H9 (cell line): Measurements from ENCODE around the gene PRICKLE1. TPM values are rescaled to one million over a fixed set of nuclear protein-coding genes. Genes with fewer than 3 reads are reported as not detected.

ENCODE experiments used
- DNase-seq: peaks from one replicate; pipeline ENCODE4 v3.0.0-alpha.2; 2017
- H2AFZ ChIP-seq: one replicate; pipeline ENCODE4 v1.6.1; 2013; ENCODE audit warnings: mild to moderate bottlenecking, low read length, control low read depth, moderate library complexity
- H2AK5ac ChIP-seq: 2 replicates; pipeline ENCODE4 v1.6.1; 2013; ENCODE audit warnings: low read length, control low read depth, mixed read lengths; ENCODE audit not compliant: insufficient read length
- H2BK120ac ChIP-seq: one replicate; pipeline ENCODE4 v1.6.1; 2013; ENCODE audit warnings: low read depth, mild to moderate bottlenecking, low read length, control low read depth, inconsistent platforms; ENCODE audit not compliant: poor library complexity, severe bottlenecking
- H2BK12ac ChIP-seq: 2 replicates; pipeline ENCODE4 v1.6.1; 2013; ENCODE audit warnings: low read length, control low read depth, mixed read lengths, low read depth; ENCODE audit not compliant: insufficient read length
- H2BK15ac ChIP-seq: 2 replicates; pipeline ENCODE4 v1.6.1; 2013; ENCODE audit warnings: low read depth, low read length, control low read depth
- H2BK20ac ChIP-seq: one replicate; pipeline ENCODE4 v1.6.1; 2013; ENCODE audit warnings: low read depth, mild to moderate bottlenecking, low read length, control low read depth, inconsistent platforms; ENCODE audit not compliant: poor library complexity, severe bottlenecking
- H2BK5ac ChIP-seq: 2 replicates; pipeline ENCODE4 v1.6.1; 2013; ENCODE audit warnings: low read length, control low read depth, mixed read lengths; ENCODE audit not compliant: insufficient read length
- H3K14ac ChIP-seq: 2 replicates; pipeline ENCODE4 v1.6.1; 2013; ENCODE audit warnings: low read length, control low read depth; ENCODE audit not compliant: insufficient read depth
- H3K18ac ChIP-seq: 2 replicates; pipeline ENCODE4 v1.6.1; 2013; ENCODE audit warnings: low read depth, mild to moderate bottlenecking, mixed read lengths, low read length, control low read depth; ENCODE audit not compliant: insufficient read length
- H3K23ac ChIP-seq: 2 replicates; pipeline ENCODE4 v1.6.1; 2013; ENCODE audit warnings: low read length, control low read depth, mixed read lengths, low read depth; ENCODE audit not compliant: insufficient read length
- H3K23me2 ChIP-seq: 2 replicates; pipeline ENCODE4 v1.6.1; 2013; ENCODE audit warnings: low read depth, mild to moderate bottlenecking, mixed read lengths, low read length, control low read depth; ENCODE audit not compliant: insufficient read length, poor library complexity, severe bottlenecking
- H3K27ac ChIP-seq: 2 replicates; pipeline ENCODE4 v1.5.1; 2013; ENCODE audit warnings: low read length, control low read depth, mixed read lengths, low read depth; ENCODE audit not compliant: insufficient read length
- H3K27me3 ChIP-seq: 2 replicates; pipeline ENCODE4 v1.6.1; 2013; ENCODE audit warnings: low read length, control low read depth, inconsistent platforms; ENCODE audit not compliant: insufficient read depth
- H3K4ac ChIP-seq: 2 replicates; pipeline ENCODE4 v1.6.1; 2013; ENCODE audit warnings: low read depth, mild to moderate bottlenecking, control low read depth, inconsistent platforms, low read length, moderate library complexity
- H3K4me1 ChIP-seq: 2 replicates; pipeline ENCODE4 v1.6.1; 2013; ENCODE audit warnings: low read length, control low read depth, inconsistent platforms; ENCODE audit not compliant: insufficient read depth
- H3K4me2 ChIP-seq: 2 replicates; pipeline ENCODE4 v1.6.1; 2013; ENCODE audit warnings: low read length, control low read depth, mixed read lengths; ENCODE audit not compliant: insufficient read length, insufficient read depth
- H3K56ac ChIP-seq: 2 replicates; pipeline ENCODE4 v1.6.1; 2013; ENCODE audit warnings: low read depth, mild to moderate bottlenecking, mixed read lengths, low read length, control low read depth; ENCODE audit not compliant: insufficient read length
- H3K79me1 ChIP-seq: 2 replicates; pipeline ENCODE4 v1.6.1; 2013; ENCODE audit warnings: low read depth, mild to moderate bottlenecking, moderate library complexity, low read length, control low read depth, inconsistent platforms; ENCODE audit not compliant: insufficient read depth, poor library complexity, severe bottlenecking
- H3K79me2 ChIP-seq: 2 replicates; pipeline ENCODE4 v1.6.1; 2013; ENCODE audit warnings: low read length, control low read depth, inconsistent platforms; ENCODE audit not compliant: insufficient read depth
- H3K9ac ChIP-seq: 2 replicates; pipeline ENCODE4 v1.6.1; 2013; ENCODE audit warnings: low read length, control low read depth, mixed read lengths; ENCODE audit not compliant: insufficient read length; ENCODE audit errors: extremely low read depth
- H3K9me3 ChIP-seq: one replicate; pipeline ENCODE4 v1.6.1; 2013; ENCODE audit warnings: low read depth, low read length, inconsistent platforms; ENCODE audit not compliant: control insufficient read depth
- H3T11ph ChIP-seq: one replicate; pipeline ENCODE4 v1.6.1; 2013; ENCODE audit warnings: mild to moderate bottlenecking, low read length, control low read depth, inconsistent platforms
- H4K20me1 ChIP-seq: one replicate; pipeline ENCODE4 v1.6.1; 2013; ENCODE audit not compliant: control insufficient read depth, insufficient read length, insufficient read depth
- H4K5ac ChIP-seq: 2 replicates; pipeline ENCODE4 v1.6.1; 2013; ENCODE audit warnings: low read depth, mild to moderate bottlenecking, mixed read lengths, low read length, control low read depth; ENCODE audit not compliant: insufficient read length
- H4K8ac ChIP-seq: replicated peaks from 2 replicates; pipeline ENCODE4 v1.6.1; 2013; ENCODE audit warnings: low read length, control low read depth, mixed read lengths, low read depth; ENCODE audit not compliant: insufficient read length
- H4K91ac ChIP-seq: 2 replicates; pipeline ENCODE4 v1.6.1; 2013; ENCODE audit warnings: low read depth, mild to moderate bottlenecking, moderate library complexity, mixed read lengths, low read length, control low read depth; ENCODE audit not compliant: insufficient read length
- H3K27ac Mint-ChIP-seq, 3 experiments: 2 replicates in 2 of 3; 3 replicates in 1 of 3; pipeline ENCODE4 v1.8.0; 2020 to 2021; ENCODE audit warnings: mixed read lengths in 3 of 3, mild to moderate bottlenecking in 1 of 3, moderate library complexity in 1 of 3
- H3K27me3 Mint-ChIP-seq: 2 replicates; pipeline ENCODE4 v1.8.0; 2021; ENCODE audit warnings: low read depth, mild to moderate bottlenecking, moderate library complexity, mixed read lengths
- H3K36me3 Mint-ChIP-seq, 3 experiments: 2 replicates in 2 of 3; 3 replicates in 1 of 3; pipeline ENCODE4 v1.8.0; 2020 to 2021; ENCODE audit warnings: low read depth in 3 of 3, mixed read lengths in 3 of 3; ENCODE audit not compliant: insufficient read depth in 1 of 3
- H3K4me1 Mint-ChIP-seq, 2 experiments: 2 replicates each; pipeline ENCODE4 v1.8.0; 2020; ENCODE audit warnings: mixed read lengths in 2 of 2
- H3K4me3 Mint-ChIP-seq, 2 experiments: 2 replicates in 1 of 2; 3 replicates in 1 of 2; pipeline ENCODE4 v1.8.0; 2020 to 2021; ENCODE audit warnings: mild to moderate bottlenecking in 2 of 2, mixed read lengths in 2 of 2, moderate library complexity in 1 of 2
- H3K9me3 Mint-ChIP-seq, 2 experiments: 2 replicates in 1 of 2; 3 replicates in 1 of 2; pipeline ENCODE4 v1.8.0; 2020; ENCODE audit warnings: mild to moderate bottlenecking in 2 of 2, mixed read lengths in 2 of 2, moderate library complexity in 1 of 2
- CTCF ChIP-seq: fragments of 200-600 bp; sonication (generic); conservative IDR thresholded peaks from 3 replicates; pipeline ENCODE4 v1.8.0; 2021; ENCODE audit warnings: antibody characterized with exemption, mild to moderate bottlenecking
- total RNA-seq: library from RNA; stranded (reverse); gene quantifications from 2 replicates; pipeline ENCODE4 v1.2.1, GENCODE V29; 2021

The PRICKLE1 gene
- total RNA-seq, 1 experiment from 2014 or later: 20.5 TPM

GRCh38 chr12:42550800-42551199 is 38.7 kb downstream of the PRICKLE1 start:
- no peaks in the 10 kb centered on the region for H4K20me1 ChIP-seq
- H3K9ac ChIP-seq: no peak overlapping the region
- H3K4ac ChIP-seq: no peak overlapping the region
- no peaks in the 10 kb centered on the region; a peak in 1 of 7 replicates for H3K36me3 Mint-ChIP-seq
- no peaks in the 10 kb centered on the region for H3K9me3 ChIP-seq
- no peak overlapping the region for H3T11ph ChIP-seq
- H2AK5ac ChIP-seq: no peak overlapping the region
- no peak overlapping the region for H4K8ac ChIP-seq
- H2BK120ac ChIP-seq: no peak overlapping the region
- H3K4me1 ChIP-seq: peaks cover 6% of the 10 kb centered on the region; the same call in 1 of the 2 replicates
- H3K27ac ChIP-seq: no peak overlapping the region
- peaks cover 82% of the 10 kb centered on the region for H3K27me3 Mint-ChIP-seq
- H2AFZ ChIP-seq: no peak overlapping the region
- no peak overlapping the region for H3K4me2 ChIP-seq
- no peak overlapping the region for H3K4me3 Mint-ChIP-seq
- no peaks in the 10 kb centered on the region for H3K9me3 Mint-ChIP-seq
- H3K79me1 ChIP-seq: no peaks in the 10 kb centered on the region
- no peak for TF ChIP-seq CTCF
- H3K27ac Mint-ChIP-seq: no peak overlapping the region
- H3K23ac ChIP-seq: no peak overlapping the region
- peaks cover 23% of the 10 kb centered on the region; the same call in 1 of the 2 replicates for H3K27me3 ChIP-seq
- H4K91ac ChIP-seq: no peak overlapping the region
- H4K5ac ChIP-seq: no peak overlapping the region
- no peak overlapping the region for H3K56ac ChIP-seq
- H3K4me1 Mint-ChIP-seq: peaks cover 10 to 11% of the 10 kb centered on the region in 2 experiments
- H2BK20ac ChIP-seq: no peak overlapping the region
- DNase-seq: no peak
- H3K14ac ChIP-seq: no peak overlapping the region
- no peak overlapping the region for H3K18ac ChIP-seq
- H2BK15ac ChIP-seq: no peak overlapping the region
- no peaks in the 10 kb centered on the region for H3K79me2 ChIP-seq
- no peaks in the 10 kb centered on the region for H3K23me2 ChIP-seq
- no peak overlapping the region for H2BK12ac ChIP-seq
- no peak overlapping the region for H2BK5ac ChIP-seq
